Endothelial cell of umbilical vein (primary cell): ENCODE results near the gene MAP4K5. TPM values are rescaled to one million over a fixed set of nuclear protein-coding genes. Genes with fewer than 3 reads are reported as not detected.

Experiments used
- BruUV-seq: library from RNA; stranded (reverse); fragments of 400-500 nt; replicated peaks from 2 replicates; lab custom pipeline; 2021; lab: Mats Ljungman, UMichigan
- CTCF ChIA-PET: fragments of 300-600, 350-600 bp; sonication (Branson Sonifier 250); formaldehyde crosslinking; loops from one replicate; lab custom pipeline; 2021; ENCODE audit warnings: antibody characterized with exemption, inconsistent platforms; lab: Charles Lee
- POLR2A ChIA-PET: fragments of 300-600, 350-600 bp; sonication (Branson Sonifier 250); formaldehyde crosslinking; loops from one replicate; lab custom pipeline; 2021; ENCODE audit warnings: antibody characterized with exemption, inconsistent platforms; lab: Charles Lee
- DNase-seq: peaks from one replicate; pipeline ENCODE4 v3.0.0-alpha.2; 2011; ENCODE audit warnings: low read depth, low spot score
- FAIRE-seq: peaks from 2 replicates; lab custom pipeline; 2011; peaks lifted over from hg19 to GRCh38; lab: Jason Lieb, UNC
- H2AFZ ChIP-seq: 2 replicates; pipeline ENCODE4 v1.6.0; 2012; ENCODE audit warnings: low read depth, low read length, control low read depth, inconsistent platforms
- H3K27ac ChIP-seq: 2 replicates; pipeline ENCODE4 v1.5.1; 2011; ENCODE audit warnings: low read depth, mild to moderate bottlenecking, control low read depth, low read length, moderate library complexity; ENCODE audit not compliant: insufficient read depth
- H3K27me3 ChIP-seq, 2 experiments: 2 replicates each; pipeline versions ENCODE4 v1.6.0 to v1.6.1; 2011; ENCODE audit warnings: low read length in 2 of 2, mixed read lengths in 1 of 2; ENCODE audit not compliant: control insufficient read depth in 2 of 2, insufficient read depth in 2 of 2
- H3K36me3 ChIP-seq, 2 experiments: 2 replicates in 1 of 2; 3 replicates in 1 of 2; pipeline ENCODE4 v1.5.1; 2011; ENCODE audit warnings: low read length in 2 of 2, mild to moderate bottlenecking in 1 of 2, moderate library complexity in 1 of 2; ENCODE audit not compliant: control insufficient read depth in 2 of 2, insufficient read depth in 2 of 2; ENCODE audit errors: extremely low read depth in 1 of 2
- H3K4me1 ChIP-seq: 3 replicates; pipeline ENCODE4 v1.5.1; 2011; ENCODE audit warnings: mild to moderate bottlenecking, low read length; ENCODE audit not compliant: control insufficient read depth, insufficient read depth; ENCODE audit errors: extremely low read depth
- H3K4me2 ChIP-seq: 2 replicates; pipeline ENCODE4 v1.6.1; 2011; ENCODE audit warnings: low read length, control low read depth, mixed read lengths; ENCODE audit not compliant: insufficient read depth
- H3K4me3 ChIP-seq, 3 experiments: fragments of 200-600 bp in 1 of 3; sonication (generic), shearing (Covaris generic) in 1 of 3; replicated peaks in 1 of 3; 2 replicates each; pipeline ENCODE4 v1.5.1; 2011 to 2016; ENCODE audit warnings: control low read depth in 3 of 3, low read length in 3 of 3, mild to moderate bottlenecking in 2 of 3, inconsistent platforms in 1 of 3, low read depth in 1 of 3, moderate library complexity in 1 of 3; ENCODE audit not compliant: insufficient read depth in 1 of 3
- H3K79me2 ChIP-seq: 2 replicates; pipeline ENCODE4 v1.6.0; 2012; ENCODE audit warnings: low read length, inconsistent platforms; ENCODE audit not compliant: control insufficient read depth, insufficient read depth
- H3K9ac ChIP-seq: replicated peaks from 2 replicates; pipeline ENCODE3; 2011; ENCODE audit warnings: low read length, control low read depth; ENCODE audit not compliant: insufficient read depth; ENCODE audit errors: extremely low read depth
- H3K9me1 ChIP-seq: replicated peaks from 3 replicates; pipeline ENCODE4 v1.6.0; 2011; ENCODE audit warnings: mild to moderate bottlenecking, low read length; ENCODE audit not compliant: control insufficient read depth, insufficient read depth; ENCODE audit errors: extremely low read depth
- H3K9me3 ChIP-seq: replicated peaks from 2 replicates; pipeline ENCODE4 v1.5.1; 2012; ENCODE audit warnings: low read length, inconsistent platforms; ENCODE audit not compliant: control insufficient read depth, insufficient read depth
- H4K20me1 ChIP-seq: replicated peaks from 2 replicates; pipeline ENCODE3; 2011; ENCODE audit warnings: mild to moderate bottlenecking, low read length; ENCODE audit not compliant: control insufficient read depth, insufficient read depth; ENCODE audit errors: extremely low read depth
- EZH2 ChIP-seq: IDR thresholded peaks from 2 replicates; pipeline ENCODE4 v1.6.1; 2012; ENCODE audit warnings: borderline replicate concordance, low read depth, mild to moderate bottlenecking, moderate library complexity, low read length, inconsistent platforms; ENCODE audit not compliant: severe bottlenecking
- FOS ChIP-seq: IDR thresholded peaks from 2 replicates; pipeline ENCODE4 v1.6.1; 2011; ENCODE audit warnings: mild to moderate bottlenecking, low read length, moderate library complexity, borderline replicate concordance; ENCODE audit not compliant: insufficient read depth
- GATA2 ChIP-seq: IDR thresholded peaks from 2 replicates; pipeline ENCODE4 v1.7.0; 2011; ENCODE audit warnings: low read depth, mild to moderate bottlenecking, moderate library complexity, mixed read lengths, low read length; ENCODE audit not compliant: insufficient read length, insufficient read depth
- JUN ChIP-seq: IDR thresholded peaks from 2 replicates; pipeline ENCODE4 v1.6.1; 2011; ENCODE audit warnings: borderline replicate concordance, low read depth; ENCODE audit not compliant: insufficient read length, insufficient read depth
- MYC ChIP-seq: IDR thresholded peaks from one replicate; pipeline ENCODE4 v1.6.1; 2011; ENCODE audit warnings: mild to moderate bottlenecking, low read depth, low read length
- POLR2A ChIP-seq: IDR thresholded peaks from 2 replicates; pipeline ENCODE4 v1.6.1; 2012; ENCODE audit warnings: low read depth, mild to moderate bottlenecking, control low read depth, low read length
- POLR2AphosphoS5 ChIP-seq: IDR thresholded peaks from 2 replicates; pipeline ENCODE4 v1.6.1; 2012; ENCODE audit warnings: low read depth, mild to moderate bottlenecking, control low read depth, low read length, moderate library complexity; ENCODE audit not compliant: insufficient read depth
- dilution Hi-C: fragments of 300-500 bp; cut with MboI; formaldehyde crosslinking; loops from one replicate; pipeline ENCODE4 v1.15.0; 2019; ENCODE audit warnings: low sequenced_read_pairs; ENCODE audit not compliant: extremely low pct_ligation_motif_present
- intact Hi-C: fragments of 100-400 bp; cut with micrococcal nuclease; formaldehyde crosslinking; loops from one replicate; pipeline ENCODE4 v1.10.0; 2022
- polyA plus RNA-seq, 4 experiments: library from polyadenylated mRNA; depleted of rRNA in 3 of 4; stranded (reverse) in 3 of 4; unstranded in 1 of 4; fragments of >200 nt; gene quantifications; 2 replicates each; pipeline versions ENCODE4 v1.2.1 to v1.2.3, GENCODE V29; 2011 to 2012; ENCODE audit warnings: missing spikeins in 1 of 4
- total RNA-seq: library from RNA; stranded (reverse); gene quantifications from 2 replicates; pipeline ENCODE4 v1.2.3, GENCODE V29; 2021
- TF ChIP-seq, protein P1 (sequence below): IDR thresholded peaks from 2 replicates; pipeline ENCODE4 v1.6.1; 2011; ENCODE audit not compliant: insufficient read depth, insufficient read length
- TF ChIP-seq, protein P2 (sequence below), 2 donors: IDR thresholded peaks; 1 replicate in 1 of 2; 2 replicates in 1 of 2; pipeline ENCODE4 v1.5.1; 2011; ENCODE audit warnings: low read length in 2 of 2, mild to moderate bottlenecking in 2 of 2, moderate library complexity in 2 of 2, control low read depth in 1 of 2, inconsistent platforms in 1 of 2, low read depth in 1 of 2; ENCODE audit not compliant: insufficient read depth in 1 of 2; ENCODE audit errors: extremely low read depth in 1 of 2

Gene MAP4K5
- total and polyA plus RNA-seq, 2 donors (not counting 3 experiments of a cell fraction or from before 2014, with no cell fraction given), result 17.4 to 73.7 TPM

DNA sequence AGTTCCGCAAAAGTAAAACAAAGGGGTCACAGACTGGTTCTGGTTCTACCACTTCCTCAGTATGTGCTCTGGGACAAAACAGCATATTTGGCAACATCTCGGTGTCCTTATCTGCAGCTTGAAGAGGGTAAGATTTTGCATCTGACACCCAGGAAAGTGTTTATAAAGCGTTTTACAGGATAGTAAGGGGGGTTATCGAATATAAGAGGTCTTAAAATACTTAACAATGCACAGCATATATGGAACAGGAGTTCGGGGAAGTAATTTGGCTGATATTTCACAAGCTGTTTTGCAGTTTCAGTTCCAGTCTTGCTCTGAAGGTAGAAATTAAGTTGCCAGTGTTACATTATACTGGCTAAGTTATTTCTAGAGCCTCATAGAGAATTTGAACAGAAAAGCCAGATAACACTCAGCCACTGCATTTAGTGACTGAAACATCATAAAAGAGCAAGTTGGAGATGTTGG is 904 bp upstream of the MAP4K5 start:
- no peaks in the 10 kb centered on the region for H3K36me3 ChIP-seq
- no peaks in the 10 kb centered on the region for H3K27me3 ChIP-seq
- intact Hi-C loops (loop anchor here (2.0 to 5.0 kb wide), 4 partner anchors 302 to 766 kb away; partner anchors contain the start of genes KLHDC2 and SOS2), dilution Hi-C loops (no loop called here)
- no peak for DNase-seq
- CTCF ChIA-PET, result interaction anchor here (1.0 to 2.8 kb wide), 4 partner anchors 26 to 244 kb away, joined by 3 to 44 read pairs (median 17); partner anchors contain the start of gene ATL1
- POLR2A ChIA-PET, result no interaction called here
- peaks cover 33% of the 10 kb centered on the region for H3K4me1 ChIP-seq
- FAIRE-seq, result no peak
- H3K79me2 ChIP-seq, result peaks cover 40% of the 10 kb centered on the region
- H2AFZ ChIP-seq, result peak overlapping the region; percentile 96
- H3K27ac ChIP-seq, result no peak overlapping the region
- no peak overlapping the region for H3K9ac ChIP-seq
- no TSS peak for BruUV-seq
- H3K4me3 ChIP-seq, result no peak overlapping the region
- H4K20me1 ChIP-seq, result no peaks in the 10 kb centered on the region
- TF ChIP-seq, protein P1, sequence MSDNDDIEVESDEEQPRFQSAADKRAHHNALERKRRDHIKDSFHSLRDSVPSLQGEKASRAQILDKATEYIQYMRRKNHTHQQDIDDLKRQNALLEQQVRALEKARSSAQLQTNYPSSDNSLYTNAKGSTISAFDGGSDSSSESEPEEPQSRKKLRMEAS, result no peak
- TF ChIP-seq GATA2, result no peak
- TF ChIP-seq POLR2AphosphoS5, result no peak
- no peak for TF ChIP-seq MYC
- TF ChIP-seq, protein P2, sequence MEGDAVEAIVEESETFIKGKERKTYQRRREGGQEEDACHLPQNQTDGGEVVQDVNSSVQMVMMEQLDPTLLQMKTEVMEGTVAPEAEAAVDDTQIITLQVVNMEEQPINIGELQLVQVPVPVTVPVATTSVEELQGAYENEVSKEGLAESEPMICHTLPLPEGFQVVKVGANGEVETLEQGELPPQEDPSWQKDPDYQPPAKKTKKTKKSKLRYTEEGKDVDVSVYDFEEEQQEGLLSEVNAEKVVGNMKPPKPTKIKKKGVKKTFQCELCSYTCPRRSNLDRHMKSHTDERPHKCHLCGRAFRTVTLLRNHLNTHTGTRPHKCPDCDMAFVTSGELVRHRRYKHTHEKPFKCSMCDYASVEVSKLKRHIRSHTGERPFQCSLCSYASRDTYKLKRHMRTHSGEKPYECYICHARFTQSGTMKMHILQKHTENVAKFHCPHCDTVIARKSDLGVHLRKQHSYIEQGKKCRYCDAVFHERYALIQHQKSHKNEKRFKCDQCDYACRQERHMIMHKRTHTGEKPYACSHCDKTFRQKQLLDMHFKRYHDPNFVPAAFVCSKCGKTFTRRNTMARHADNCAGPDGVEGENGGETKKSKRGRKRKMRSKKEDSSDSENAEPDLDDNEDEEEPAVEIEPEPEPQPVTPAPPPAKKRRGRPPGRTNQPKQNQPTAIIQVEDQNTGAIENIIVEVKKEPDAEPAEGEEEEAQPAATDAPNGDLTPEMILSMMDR (IDR thresholded peaks at IDR 0.05; ENCODE audit: extremely low read depth in 1 of 2, insufficient read depth in 1 of 2, low read depth in 1 of 2, low read length in 2 of 2), result no peak
- TF ChIP-seq EZH2, result no peak
- TF ChIP-seq JUN, result no peak
- no peak for TF ChIP-seq POLR2A
- TF ChIP-seq FOS, result no peak
- H3K9me1 ChIP-seq, result no peaks in the 10 kb centered on the region
- H3K4me2 ChIP-seq, result peak overlapping the region; percentile 78
- H3K9me3 ChIP-seq, result no peaks in the 10 kb centered on the region
